Lower leg skin (tissue), 4 donors: Measurements from ENCODE around the gene BCAS4. TPM values are rescaled to one million over a fixed set of nuclear protein-coding genes. Genes with fewer than 3 reads are reported as not detected.

Source experiments
- DNase-seq, 2 donors: peaks; one replicate each; pipeline ENCODE4 v3.0.0-alpha.2; 2019; ENCODE audit warnings: low spot score in 2 of 2
- H3K4me3 ChIP-seq: fragments of 200-600 bp; sonication (generic); 2 replicates; pipeline ENCODE4 v1.5.1; 2017; ENCODE audit warnings: mild to moderate bottlenecking, low read depth; ENCODE audit not compliant: poor library complexity, severe bottlenecking
- CTCF ChIP-seq, 3 donors: fragments of 450-650 bp; IDR thresholded peaks; one replicate each; pipeline ENCODE4 v1.5.1; 2016; ENCODE audit warnings: antibody characterized with exemption in 3 of 3, mild to moderate bottlenecking in 3 of 3, moderate library complexity in 2 of 3
- POLR2A ChIP-seq, 2 donors: fragments of 450-650 bp; IDR thresholded peaks; one replicate each; pipeline ENCODE4 v1.6.1; 2016 to 2017; ENCODE audit warnings: antibody characterized with exemption in 2 of 2, mild to moderate bottlenecking in 1 of 2, moderate library complexity in 1 of 2
- WGBS, 2 donors: methylation state at CpG; one replicate each; pipeline ENCODE4 v1.1.5; 2018; 5-methylcytosine and 5-hydroxymethylcytosine counted together
- intact Hi-C: fragments of 100-400 bp; cut with DNase I; formaldehyde crosslinking; loops from one replicate; pipeline ENCODE4 v1.15.0; 2023; ENCODE audit warnings: low total_unique reads
- total RNA-seq, 4 donors: library from RNA; depleted of rRNA; stranded (reverse); fragments of >200 nt; gene quantifications; one replicate each; pipeline ENCODE4 v1.1.0, GENCODE V29; 2016

Gene BCAS4
- total RNA-seq, 4 donors from 2014 or later = 1.3 to 7.7 (median 3.5) TPM

DNA sequence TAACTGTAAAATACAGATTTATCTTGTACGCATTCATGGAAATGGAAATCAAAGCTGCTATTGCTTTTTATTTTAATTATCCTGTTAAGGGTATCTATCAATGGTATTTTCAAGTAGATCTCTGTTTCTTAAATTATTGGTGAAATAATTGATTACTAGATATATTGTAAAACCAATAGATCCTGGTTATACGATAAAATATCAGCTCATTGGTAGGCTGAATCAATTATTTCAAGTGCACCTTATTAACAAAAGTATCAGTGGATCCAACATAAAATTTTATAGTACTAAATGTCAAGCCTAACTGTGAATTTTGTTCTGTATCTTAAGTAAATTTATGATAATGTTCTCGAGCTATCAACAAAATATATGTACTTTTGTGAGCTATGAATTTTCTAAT is 41.7 kb upstream of the BCAS4 start:
- TF ChIP-seq POLR2A (IDR thresholded peaks at IDR 0.05) = no peak
- TF ChIP-seq CTCF (IDR thresholded peaks at IDR 0.05) = no peak
- intact Hi-C loops = no loop called here
- H3K4me3 ChIP-seq = no peak overlapping the region
- WGBS, 2 donors = 96 to 97% methylated on average over 3 of the region's 3 CpGs
- no peak for DNase-seq

GRCh38 chr20:50754420-50754819 is 40.4 kb upstream of the BCAS4 start:
- intact Hi-C loops = no loop called here

DNA sequence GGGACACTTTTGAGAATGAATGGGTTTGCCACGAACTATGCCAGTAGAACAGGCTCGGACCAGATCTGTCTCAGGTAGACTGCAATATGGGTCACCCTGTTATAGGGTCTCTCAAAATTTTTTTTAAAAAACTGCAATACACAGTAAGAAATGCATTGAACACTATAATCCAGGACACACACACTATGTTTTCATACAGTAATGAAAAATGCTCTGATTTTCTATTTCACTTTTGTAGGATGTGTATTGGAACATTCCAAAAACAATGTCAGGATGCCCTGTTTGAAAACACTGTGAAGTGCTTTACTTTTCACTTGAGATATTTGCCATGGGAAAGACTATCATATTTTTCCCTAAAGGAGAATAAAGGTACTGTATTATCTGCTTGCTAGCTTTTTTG is 38.4 kb upstream of the BCAS4 start:
- H3K4me3 ChIP-seq = no peak overlapping the region
- intact Hi-C loops = no loop called here
- WGBS, 2 donors = 80 to 84% methylated on average over 2 of the region's 2 CpGs
- no peak for DNase-seq
- TF ChIP-seq CTCF (IDR thresholded peaks at IDR 0.05) (no peak), POLR2A (IDR thresholded peaks at IDR 0.05) (no peak)

More at GRCh38 chr20:50754420-50754819, 40.4 kb upstream of the BCAS4 start:
- no peak overlapping the region for H3K4me3 ChIP-seq
- 89 to 92% methylated on average over 4 of the region's 4 CpGs for WGBS, 2 donors
- no peak for DNase-seq
- TF ChIP-seq CTCF (IDR thresholded peaks at IDR 0.05) = no peak
- TF ChIP-seq POLR2A (IDR thresholded peaks at IDR 0.05) = no peak

GRCh38 chr20:50758469-50758868 is 36.4 kb upstream of the BCAS4 start:
- intact Hi-C loops = no loop called here
- H3K4me3 ChIP-seq = no peak overlapping the region
- WGBS, 2 donors = 76 to 81% methylated on average over 5 of the region's 5 CpGs
- DNase-seq = no peak
- TF ChIP-seq POLR2A (IDR thresholded peaks at IDR 0.05) (no peak), CTCF (IDR thresholded peaks at IDR 0.05) (no peak)

- H3K4me3 ChIP-seq = no peak overlapping the region
- TF ChIP-seq CTCF (IDR thresholded peaks at IDR 0.05) = no peak
- no peak for TF ChIP-seq POLR2A (IDR thresholded peaks at IDR 0.05)
- WGBS, 2 donors = 87 to 88% methylated on average over 3 of the region's 3 CpGs
- DNase-seq = peak; percentile 8 to 64
- intact Hi-C loops = no loop called here
Measured at GRCh38 chr20:50758992-50759391, 35.9 kb upstream of the BCAS4 start.

- peak in 1 of 2 donors; percentile 6 for DNase-seq
- no peak overlapping the region for H3K4me3 ChIP-seq
- 84 to 90% methylated on average over 5 of the region's 5 CpGs for WGBS, 2 donors
- TF ChIP-seq CTCF (IDR thresholded peaks at IDR 0.05) (no peak), POLR2A (IDR thresholded peaks at IDR 0.05) (no peak)
- intact Hi-C loops = no loop called here
Measured at GRCh38 chr20:50759678-50760077, 35.2 kb upstream of the BCAS4 start.
